K562 (cell line): ENCODE measurements around the gene EHBP1L1. TPM values are rescaled to one million over a fixed set of nuclear protein-coding genes. Genes with fewer than 3 reads are reported as not detected.

Source experiments
- FOXA3 ChIP-seq, 2 experiments: fragments of 450-650 bp in 1 of 2; sonication (generic) in 1 of 2; formaldehyde crosslinking; IDR thresholded peaks in 1 of 2; conservative IDR thresholded peaks in 1 of 2; 2 replicates each; pipeline versions ENCODE4 v1.4.0 to v1.8.0; 2020 to 2022; ENCODE audit warnings: mild to moderate bottlenecking in 2 of 2, missing genetic modification reagents in 1 of 2
- HMGN3 ChIP-seq: IDR thresholded peaks from 2 replicates; pipeline ENCODE4 v1.6.1; 2011; ENCODE audit warnings: borderline replicate concordance, low read depth, mild to moderate bottlenecking, mixed read lengths, low read length; ENCODE audit not compliant: insufficient read length; ENCODE audit errors: extremely low read depth
- MCM5 ChIP-seq: fragments of 450-650 bp; IDR thresholded peaks from 2 replicates; pipeline ENCODE4 v1.6.1; 2016; ENCODE audit warnings: low read depth
- MYNN ChIP-seq, 2 experiments: sonication (generic); formaldehyde crosslinking in 1 of 2; IDR thresholded peaks; 2 replicates each; pipeline versions ENCODE4 v1.5.0 to v1.6.1; 2016 to 2020; ENCODE audit warnings: antibody characterized with exemption in 1 of 2, missing genetic modification reagents in 1 of 2
- RAD21 ChIP-seq, 2 experiments: fragments of 250-450 bp in 1 of 2; fragments of 450-650 bp in 1 of 2; sonication (Bioruptor Pico) in 1 of 2; formaldehyde crosslinking in 1 of 2; IDR thresholded peaks in 1 of 2; conservative IDR thresholded peaks in 1 of 2; 2 replicates each; pipeline versions ENCODE4 v1.4.0 to v1.8.0; 2020 to 2022; ENCODE audit warnings: mild to moderate bottlenecking in 2 of 2, moderate library complexity in 1 of 2
- ZBTB8A ChIP-seq: fragments of 450-650 bp; IDR thresholded peaks from 2 replicates; pipeline ENCODE4 v1.6.1; 2018; ENCODE audit warnings: mild to moderate bottlenecking, moderate library complexity; ENCODE audit not compliant: partially characterized antibody
- ZNF184 ChIP-seq: sonication (generic); formaldehyde crosslinking; IDR thresholded peaks from 2 replicates; pipeline ENCODE4 v1.5.0; 2020; ENCODE audit warnings: missing genetic modification reagents
- polyA plus RNA-seq, 8 experiments: library from polyadenylated mRNA; depleted of rRNA in 4 of 8; stranded (reverse) in 5 of 8; unstranded in 3 of 8; fragments of >200 nt; fragmentation: Nextera tagmentation in 2 of 8; fragmentation: Illumina TruSeq in 1 of 8; extraction: Ambion mirVana in 2 of 8; extraction: Trizol in 1 of 8; gene quantifications; 2 replicates each; pipeline versions ENCODE4 v1.2.1 to v1.2.3, GENCODE V29; 2011 to 2014; ENCODE audit warnings: inconsistent platforms in 1 of 8, missing spikeins in 1 of 8
- total RNA-seq, 7 experiments: library from RNA; depleted of rRNA in 6 of 7; stranded (reverse); fragments of >200 nt in 6 of 7; fragmentation: Illumina TruSeq in 2 of 7; extraction: Trizol in 2 of 7; gene quantifications; 2 replicates each; pipeline versions ENCODE4 v1.2.1 to v1.2.3, GENCODE V29; 2011 to 2021; ENCODE audit warnings: low replicate concordance in 1 of 7
- TF ChIP-seq, protein P1 (sequence below), 3 experiments: IDR thresholded peaks in 2 of 3; conservative IDR thresholded peaks in 1 of 3; 2 replicates each; pipeline ENCODE4 v1.5.1; 2011 to 2012; ENCODE audit warnings: low read length in 3 of 3, mild to moderate bottlenecking in 3 of 3, control low read depth in 2 of 3, improper control_type of control experiment in 1 of 3, inconsistent platforms in 1 of 3, low read depth in 1 of 3, mixed read lengths in 1 of 3, moderate library complexity in 1 of 3; ENCODE audit not compliant: insufficient read depth in 2 of 3
- TF ChIP-seq, protein P2 (sequence below): sonication (generic); formaldehyde crosslinking; IDR thresholded peaks from 2 replicates; pipeline ENCODE4 v1.8.1; 2023; ENCODE audit warnings: mild to moderate bottlenecking, missing genetic modification reagents
- TF ChIP-seq, protein P3 (sequence below): fragments of 450-650 bp; formaldehyde crosslinking; IDR thresholded peaks from 2 replicates; pipeline ENCODE4 v1.4.0; 2020; ENCODE audit warnings: mild to moderate bottlenecking, moderate library complexity
- TF ChIP-seq, protein P4 (sequence below): fragments of 250-450 bp; sonication (Bioruptor Pico); IDR thresholded peaks from 2 replicates; pipeline ENCODE4 v1.6.1; 2021; ENCODE audit warnings: mild to moderate bottlenecking
- TF ChIP-seq, protein P5 (sequence below), 2 experiments: fragments of 450-650 bp; conservative IDR thresholded peaks; 2 replicates each; pipeline ENCODE4 v1.6.1; 2017; ENCODE audit warnings: mild to moderate bottlenecking in 2 of 2, moderate library complexity in 2 of 2
- TF ChIP-seq, protein P6 (sequence below): fragments of 450-650 bp; IDR thresholded peaks from 2 replicates; pipeline ENCODE4 v1.6.1; 2016; ENCODE audit warnings: mild to moderate bottlenecking

Gene EHBP1L1
- total and polyA plus RNA-seq, 9 of the 15 experiments (the other 6 are each of a cell fraction or from before 2014, with no cell fraction given), result 0.03 to 87.1 (median 26.3) TPM

DNA sequence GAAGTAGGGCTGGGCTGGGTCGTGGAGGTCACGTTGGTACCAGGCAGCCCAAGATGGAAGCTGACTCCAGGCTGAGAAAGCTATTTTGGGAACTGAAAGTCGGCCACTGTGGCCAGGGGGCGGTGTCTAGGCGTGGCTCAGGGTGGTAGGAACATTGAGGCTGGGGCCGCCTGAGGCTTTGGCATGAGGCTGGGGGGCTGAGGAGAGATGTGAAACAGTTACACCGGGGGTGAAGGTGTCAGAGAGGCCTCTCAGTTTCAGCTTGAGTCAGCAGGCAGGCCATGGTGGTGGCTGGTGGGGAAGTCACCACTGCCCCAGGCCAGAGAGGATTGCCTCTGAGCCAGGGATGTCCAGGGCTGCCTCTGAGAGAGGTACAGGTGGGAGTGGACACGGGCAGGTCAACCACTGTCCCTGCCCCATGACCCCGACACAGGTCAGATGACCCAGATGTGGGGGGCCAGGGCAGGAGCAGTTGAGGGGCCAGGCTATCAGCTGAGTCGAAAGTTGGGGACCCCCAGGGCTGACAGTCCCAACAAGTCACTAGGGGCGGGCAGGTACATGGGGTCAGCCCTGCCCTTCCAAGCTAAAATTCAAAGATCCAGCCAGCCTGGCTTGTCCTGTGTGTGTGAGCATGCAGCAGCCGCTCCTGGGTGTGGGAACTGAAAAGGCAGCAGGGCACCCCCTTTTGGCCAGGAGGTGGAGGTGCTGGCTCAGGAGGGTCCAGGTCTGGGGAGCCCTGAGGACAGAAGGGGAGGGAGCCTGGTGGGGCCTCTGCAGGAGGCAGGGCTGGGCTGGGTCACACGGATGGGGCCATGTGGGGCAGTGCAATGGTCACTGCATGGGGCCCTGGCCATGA lies 12.6 kb downstream of the EHBP1L1 start (continued):
- TF ChIP-seq ZNF184 (CRISPR knock-in tag) (no peak), MYNN (IDR thresholded peaks at IDR 0.05) (0 out of 2 replicates have a peak, but pooled peaks have one; percentile 17), MYNN (CRISPR knock-in tag; IDR thresholded peaks at IDR 0.05) (no peak), FOXA3 (CRISPR knock-in tag; conservative IDR thresholded peaks at IDR 0.05 in 1 of 2, IDR thresholded peaks at IDR 0.05 in 1 of 2) (no peak), ZBTB8A (no peak), MCM5 (no peak), HMGN3 (no peak), RAD21 (CRISPR knock-in tag; conservative IDR thresholded peaks at IDR 0.05 in 1 of 2, IDR thresholded peaks at IDR 0.05 in 1 of 2) (peak; percentile 36 to 69)
- TF ChIP-seq, protein P1, sequence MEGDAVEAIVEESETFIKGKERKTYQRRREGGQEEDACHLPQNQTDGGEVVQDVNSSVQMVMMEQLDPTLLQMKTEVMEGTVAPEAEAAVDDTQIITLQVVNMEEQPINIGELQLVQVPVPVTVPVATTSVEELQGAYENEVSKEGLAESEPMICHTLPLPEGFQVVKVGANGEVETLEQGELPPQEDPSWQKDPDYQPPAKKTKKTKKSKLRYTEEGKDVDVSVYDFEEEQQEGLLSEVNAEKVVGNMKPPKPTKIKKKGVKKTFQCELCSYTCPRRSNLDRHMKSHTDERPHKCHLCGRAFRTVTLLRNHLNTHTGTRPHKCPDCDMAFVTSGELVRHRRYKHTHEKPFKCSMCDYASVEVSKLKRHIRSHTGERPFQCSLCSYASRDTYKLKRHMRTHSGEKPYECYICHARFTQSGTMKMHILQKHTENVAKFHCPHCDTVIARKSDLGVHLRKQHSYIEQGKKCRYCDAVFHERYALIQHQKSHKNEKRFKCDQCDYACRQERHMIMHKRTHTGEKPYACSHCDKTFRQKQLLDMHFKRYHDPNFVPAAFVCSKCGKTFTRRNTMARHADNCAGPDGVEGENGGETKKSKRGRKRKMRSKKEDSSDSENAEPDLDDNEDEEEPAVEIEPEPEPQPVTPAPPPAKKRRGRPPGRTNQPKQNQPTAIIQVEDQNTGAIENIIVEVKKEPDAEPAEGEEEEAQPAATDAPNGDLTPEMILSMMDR (IDR thresholded peaks at IDR 0.05 in 2 of 3, conservative IDR thresholded peaks at IDR 0.05 in 1 of 3; ENCODE audit: insufficient read depth in 2 of 3, low read depth in 1 of 3, low read length in 3 of 3), result peak; percentile 83 to 90 (median 84)
- TF ChIP-seq, protein P2, sequence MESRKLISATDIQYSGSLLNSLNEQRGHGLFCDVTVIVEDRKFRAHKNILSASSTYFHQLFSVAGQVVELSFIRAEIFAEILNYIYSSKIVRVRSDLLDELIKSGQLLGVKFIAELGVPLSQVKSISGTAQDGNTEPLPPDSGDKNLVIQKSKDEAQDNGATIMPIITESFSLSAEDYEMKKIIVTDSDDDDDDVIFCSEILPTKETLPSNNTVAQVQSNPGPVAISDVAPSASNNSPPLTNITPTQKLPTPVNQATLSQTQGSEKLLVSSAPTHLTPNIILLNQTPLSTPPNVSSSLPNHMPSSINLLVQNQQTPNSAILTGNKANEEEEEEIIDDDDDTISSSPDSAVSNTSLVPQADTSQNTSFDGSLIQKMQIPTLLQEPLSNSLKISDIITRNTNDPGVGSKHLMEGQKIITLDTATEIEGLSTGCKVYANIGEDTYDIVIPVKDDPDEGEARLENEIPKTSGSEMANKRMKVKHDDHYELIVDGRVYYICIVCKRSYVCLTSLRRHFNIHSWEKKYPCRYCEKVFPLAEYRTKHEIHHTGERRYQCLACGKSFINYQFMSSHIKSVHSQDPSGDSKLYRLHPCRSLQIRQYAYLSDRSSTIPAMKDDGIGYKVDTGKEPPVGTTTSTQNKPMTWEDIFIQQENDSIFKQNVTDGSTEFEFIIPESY, result no peak
- TF ChIP-seq, protein P3, sequence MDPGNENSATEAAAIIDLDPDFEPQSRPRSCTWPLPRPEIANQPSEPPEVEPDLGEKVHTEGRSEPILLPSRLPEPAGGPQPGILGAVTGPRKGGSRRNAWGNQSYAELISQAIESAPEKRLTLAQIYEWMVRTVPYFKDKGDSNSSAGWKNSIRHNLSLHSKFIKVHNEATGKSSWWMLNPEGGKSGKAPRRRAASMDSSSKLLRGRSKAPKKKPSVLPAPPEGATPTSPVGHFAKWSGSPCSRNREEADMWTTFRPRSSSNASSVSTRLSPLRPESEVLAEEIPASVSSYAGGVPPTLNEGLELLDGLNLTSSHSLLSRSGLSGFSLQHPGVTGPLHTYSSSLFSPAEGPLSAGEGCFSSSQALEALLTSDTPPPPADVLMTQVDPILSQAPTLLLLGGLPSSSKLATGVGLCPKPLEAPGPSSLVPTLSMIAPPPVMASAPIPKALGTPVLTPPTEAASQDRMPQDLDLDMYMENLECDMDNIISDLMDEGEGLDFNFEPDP (CRISPR knock-in tag), result no peak
- TF ChIP-seq, protein P4, sequence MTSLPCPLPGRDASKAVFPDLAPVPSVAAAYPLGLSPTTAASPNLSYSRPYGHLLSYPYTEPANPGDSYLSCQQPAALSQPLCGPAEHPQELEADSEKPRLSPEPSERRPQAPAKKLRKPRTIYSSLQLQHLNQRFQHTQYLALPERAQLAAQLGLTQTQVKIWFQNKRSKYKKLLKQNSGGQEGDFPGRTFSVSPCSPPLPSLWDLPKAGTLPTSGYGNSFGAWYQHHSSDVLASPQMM (CRISPR knock-in tag), result no peak
- TF ChIP-seq, protein P5, sequence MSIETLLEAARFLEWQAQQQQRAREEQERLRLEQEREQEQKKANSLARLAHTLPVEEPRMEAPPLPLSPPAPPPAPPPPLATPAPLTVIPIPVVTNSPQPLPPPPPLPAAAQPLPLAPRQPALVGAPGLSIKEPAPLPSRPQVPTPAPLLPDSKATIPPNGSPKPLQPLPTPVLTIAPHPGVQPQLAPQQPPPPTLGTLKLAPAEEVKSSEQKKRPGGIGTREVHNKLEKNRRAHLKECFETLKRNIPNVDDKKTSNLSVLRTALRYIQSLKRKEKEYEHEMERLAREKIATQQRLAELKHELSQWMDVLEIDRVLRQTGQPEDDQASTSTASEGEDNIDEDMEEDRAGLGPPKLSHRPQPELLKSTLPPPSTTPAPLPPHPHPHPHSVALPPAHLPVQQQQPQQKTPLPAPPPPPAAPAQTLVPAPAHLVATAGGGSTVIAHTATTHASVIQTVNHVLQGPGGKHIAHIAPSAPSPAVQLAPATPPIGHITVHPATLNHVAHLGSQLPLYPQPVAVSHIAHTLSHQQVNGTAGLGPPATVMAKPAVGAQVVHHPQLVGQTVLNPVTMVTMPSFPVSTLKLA (conservative IDR thresholded peaks at IDR 0.05), result no peak
- TF ChIP-seq, protein P6, sequence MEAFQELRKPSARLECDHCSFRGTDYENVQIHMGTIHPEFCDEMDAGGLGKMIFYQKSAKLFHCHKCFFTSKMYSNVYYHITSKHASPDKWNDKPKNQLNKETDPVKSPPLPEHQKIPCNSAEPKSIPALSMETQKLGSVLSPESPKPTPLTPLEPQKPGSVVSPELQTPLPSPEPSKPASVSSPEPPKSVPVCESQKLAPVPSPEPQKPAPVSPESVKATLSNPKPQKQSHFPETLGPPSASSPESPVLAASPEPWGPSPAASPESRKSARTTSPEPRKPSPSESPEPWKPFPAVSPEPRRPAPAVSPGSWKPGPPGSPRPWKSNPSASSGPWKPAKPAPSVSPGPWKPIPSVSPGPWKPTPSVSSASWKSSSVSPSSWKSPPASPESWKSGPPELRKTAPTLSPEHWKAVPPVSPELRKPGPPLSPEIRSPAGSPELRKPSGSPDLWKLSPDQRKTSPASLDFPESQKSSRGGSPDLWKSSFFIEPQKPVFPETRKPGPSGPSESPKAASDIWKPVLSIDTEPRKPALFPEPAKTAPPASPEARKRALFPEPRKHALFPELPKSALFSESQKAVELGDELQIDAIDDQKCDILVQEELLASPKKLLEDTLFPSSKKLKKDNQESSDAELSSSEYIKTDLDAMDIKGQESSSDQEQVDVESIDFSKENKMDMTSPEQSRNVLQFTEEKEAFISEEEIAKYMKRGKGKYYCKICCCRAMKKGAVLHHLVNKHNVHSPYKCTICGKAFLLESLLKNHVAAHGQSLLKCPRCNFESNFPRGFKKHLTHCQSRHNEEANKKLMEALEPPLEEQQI, result no peak
